ENCODE measurements around the gene BMERB1.
"Not testable (repeated sequence)": the region's sequence is repeated elsewhere in the genome, so short reads cannot be mapped to it uniquely, and the experiment has no call there.

The BMERB1 gene

DNA sequence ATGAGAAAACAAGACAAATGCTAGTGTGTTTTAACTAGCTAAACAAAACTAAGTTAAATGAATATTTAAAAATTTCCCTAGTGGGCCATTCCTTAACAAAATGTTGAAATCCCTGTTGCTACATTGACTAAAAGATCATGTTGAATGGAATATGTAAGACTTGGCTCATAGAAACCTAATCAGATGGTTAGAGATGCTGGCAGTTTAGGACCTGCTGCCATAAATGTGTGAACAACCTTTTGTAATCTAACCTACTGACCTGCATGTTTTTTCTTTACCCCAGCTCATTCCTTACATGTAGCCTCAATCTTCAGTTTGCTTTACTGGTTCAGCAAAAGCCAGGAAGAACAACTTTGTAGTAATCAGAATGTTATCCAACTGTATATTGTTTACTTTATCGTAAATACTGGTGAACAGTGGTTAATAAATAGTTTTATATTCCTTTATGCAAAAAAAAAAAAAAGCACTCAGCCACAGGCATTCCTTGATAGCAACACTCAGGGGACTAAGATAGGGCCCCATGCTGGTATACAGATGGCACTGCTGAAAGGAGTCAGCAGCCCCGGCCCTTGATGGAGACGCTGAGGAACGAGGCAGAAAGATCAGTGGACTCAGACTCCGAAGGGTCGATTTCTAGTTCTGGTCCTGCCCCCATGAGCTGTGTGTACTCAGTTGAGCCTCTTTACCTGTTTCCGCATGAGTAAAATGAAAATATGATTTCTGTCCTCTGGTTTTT, 130.4 kb downstream of the BMERB1 start:
- no peak overlapping the region for H3K4me2 ChIP-seq (ENCODE audit: low read length)
- H3K79me2 ChIP-seq (ENCODE audit: control insufficient read depth, insufficient read depth, low read length) = no peaks in the 10 kb centered on the region
- no CpG with 5 or more reads among the region's 7 CpGs for WGBS (ENCODE audit: extremely low coverage, insufficient coverage, low lambda C conversion rate)
- no peak overlapping the region for H4K5ac ChIP-seq (ENCODE audit: low read length)
- no peaks in the 10 kb centered on the region for H3K27me3 ChIP-seq (ENCODE audit: insufficient read depth, low read length, poor library complexity)
- H3K4me1 ChIP-seq (ENCODE audit: control insufficient read depth, low read depth, low read length) = no peaks in the 10 kb centered on the region
- H3K9ac ChIP-seq (ENCODE audit: low read length) = no peak overlapping the region
- no peak overlapping the region for H2AK5ac ChIP-seq (ENCODE audit: low read length)
- no peak overlapping the region for H3K56ac ChIP-seq (ENCODE audit: low read length)
- H2BK5ac ChIP-seq (ENCODE audit: low read length) = no peak overlapping the region
- H3K4me3 ChIP-seq (ENCODE audit: low read length) = no peak overlapping the region
- no peak for DNase-seq
- H4K8ac ChIP-seq (ENCODE audit: low read depth, low read length) = no peak overlapping the region
- H2BK120ac ChIP-seq (ENCODE audit: low read depth, low read length) = no peak overlapping the region
- H3K27ac ChIP-seq (ENCODE audit: low read depth, low read length) = no peak overlapping the region
- H3K23ac ChIP-seq (ENCODE audit: low read length) = no peak overlapping the region
- H3K4ac ChIP-seq (ENCODE audit: low read depth, low read length) = no peak overlapping the region
- no peak overlapping the region for H3K18ac ChIP-seq (ENCODE audit: low read length)
- no peaks in the 10 kb centered on the region for H3K79me1 ChIP-seq (ENCODE audit: low read length)
- no peak overlapping the region for H2BK15ac ChIP-seq (replicated peaks; ENCODE audit: low read depth)
- no peaks in the 10 kb centered on the region for H3K36me3 ChIP-seq (ENCODE audit: control insufficient read depth, insufficient read depth, low read length)

DNA sequence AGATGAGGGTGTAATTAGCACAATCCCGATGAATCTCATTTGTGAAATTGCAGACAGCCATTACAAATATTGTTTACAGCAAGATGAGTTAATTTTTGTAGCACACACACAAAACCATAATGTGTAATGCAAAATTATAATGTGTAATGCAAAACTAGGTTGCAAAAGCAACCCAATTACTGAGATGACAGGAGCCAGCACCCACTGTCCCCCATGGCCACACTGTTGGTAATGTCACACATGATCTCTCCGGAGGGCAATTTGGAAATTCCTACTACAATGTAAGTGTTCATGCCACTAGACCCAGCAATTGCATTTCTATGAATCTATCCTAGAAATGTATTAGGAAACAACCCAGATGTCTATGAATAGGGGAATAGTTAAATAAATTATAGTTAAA, 131.7 kb downstream of the BMERB1 start:
- H3K36me3 ChIP-seq (ENCODE audit: control insufficient read depth, insufficient read depth, low read length) = no peaks in the 10 kb centered on the region
- no peak overlapping the region for H4K8ac ChIP-seq (ENCODE audit: low read depth, low read length)
- no peak overlapping the region for H2BK5ac ChIP-seq (ENCODE audit: low read length)
- H4K5ac ChIP-seq (ENCODE audit: low read length) = no peak overlapping the region
- H2BK120ac ChIP-seq (ENCODE audit: low read depth, low read length) = no peak overlapping the region
- no peak overlapping the region for H3K4me3 ChIP-seq (ENCODE audit: low read length)
- no peaks in the 10 kb centered on the region for H3K79me2 ChIP-seq (ENCODE audit: control insufficient read depth, insufficient read depth, low read length)
- H3K79me1 ChIP-seq (ENCODE audit: low read length) = no peaks in the 10 kb centered on the region
- H3K4me1 ChIP-seq (ENCODE audit: control insufficient read depth, low read depth, low read length) = no peaks in the 10 kb centered on the region
- H3K27ac ChIP-seq (ENCODE audit: low read depth, low read length) = no peak overlapping the region
- no peak overlapping the region for H3K4ac ChIP-seq (ENCODE audit: low read depth, low read length)
- no peak for DNase-seq
- no peak overlapping the region for H3K18ac ChIP-seq (ENCODE audit: low read length)
- H3K4me2 ChIP-seq (ENCODE audit: low read length) = no peak overlapping the region
- H3K27me3 ChIP-seq (ENCODE audit: insufficient read depth, low read length, poor library complexity) = no peaks in the 10 kb centered on the region
- no peak overlapping the region for H3K56ac ChIP-seq (ENCODE audit: low read length)
- no peak overlapping the region for H2AK5ac ChIP-seq (ENCODE audit: low read length)
- WGBS (ENCODE audit: extremely low coverage, insufficient coverage, low lambda C conversion rate) = no CpG with 5 or more reads among the region's 2 CpGs
- no peak overlapping the region for H3K23ac ChIP-seq (ENCODE audit: low read length)
- no peak overlapping the region for H3K9ac ChIP-seq (ENCODE audit: low read length)
- H2BK15ac ChIP-seq (replicated peaks; ENCODE audit: low read depth) = no peak overlapping the region

DNA sequence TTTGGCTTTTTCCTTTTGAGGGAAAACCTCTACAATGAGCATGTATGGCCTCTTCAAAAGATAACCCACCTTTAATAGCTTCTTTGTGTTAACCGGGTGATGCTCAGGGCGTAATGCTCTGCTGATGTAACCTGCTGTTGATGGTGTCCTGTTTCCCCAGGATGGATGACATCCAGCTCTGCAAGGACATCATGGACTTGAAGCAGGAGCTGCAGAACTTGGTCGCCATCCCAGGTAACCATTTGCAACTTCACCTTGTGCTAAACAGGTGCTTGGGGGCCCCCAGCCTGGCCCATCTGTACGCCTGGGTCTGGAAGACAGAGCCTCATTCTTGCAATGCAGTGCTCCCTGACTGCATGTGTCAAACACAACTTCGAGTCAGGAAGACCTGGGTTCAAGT, 133.4 kb downstream of the BMERB1 start:
- no peaks in the 10 kb centered on the region for H3K79me2 ChIP-seq (ENCODE audit: control insufficient read depth, insufficient read depth, low read length)
- H3K9ac ChIP-seq (ENCODE audit: low read length) = no peak overlapping the region
- H2BK5ac ChIP-seq (ENCODE audit: low read length) = no peak overlapping the region
- H3K4me2 ChIP-seq (ENCODE audit: low read length) = no peak overlapping the region
- no peak overlapping the region for H2BK120ac ChIP-seq (ENCODE audit: low read depth, low read length)
- no peak overlapping the region for H3K4me3 ChIP-seq (ENCODE audit: low read length)
- no CpG with 5 or more reads among the region's 5 CpGs for WGBS (ENCODE audit: extremely low coverage, insufficient coverage, low lambda C conversion rate)
- H3K36me3 ChIP-seq (ENCODE audit: control insufficient read depth, insufficient read depth, low read length) = no peaks in the 10 kb centered on the region
- no peak overlapping the region for H3K18ac ChIP-seq (ENCODE audit: low read length)
- H4K8ac ChIP-seq (ENCODE audit: low read depth, low read length) = no peak overlapping the region
- H2AK5ac ChIP-seq (ENCODE audit: low read length) = no peak overlapping the region
- H3K23ac ChIP-seq (ENCODE audit: low read length) = no peak overlapping the region
- H3K27ac ChIP-seq (ENCODE audit: low read depth, low read length) = no peak overlapping the region
- no peak overlapping the region for H2BK15ac ChIP-seq (replicated peaks; ENCODE audit: low read depth)
- H3K4me1 ChIP-seq (ENCODE audit: control insufficient read depth, low read depth, low read length) = no peaks in the 10 kb centered on the region
- H3K27me3 ChIP-seq (ENCODE audit: insufficient read depth, low read length, poor library complexity) = no peaks in the 10 kb centered on the region
- no peak overlapping the region for H3K56ac ChIP-seq (ENCODE audit: low read length)
- H3K4ac ChIP-seq (ENCODE audit: low read depth, low read length) = no peak overlapping the region
- DNase-seq = no peak
- H4K5ac ChIP-seq (ENCODE audit: low read length) = no peak overlapping the region
- no peaks in the 10 kb centered on the region for H3K79me1 ChIP-seq (ENCODE audit: low read length)

DNA sequence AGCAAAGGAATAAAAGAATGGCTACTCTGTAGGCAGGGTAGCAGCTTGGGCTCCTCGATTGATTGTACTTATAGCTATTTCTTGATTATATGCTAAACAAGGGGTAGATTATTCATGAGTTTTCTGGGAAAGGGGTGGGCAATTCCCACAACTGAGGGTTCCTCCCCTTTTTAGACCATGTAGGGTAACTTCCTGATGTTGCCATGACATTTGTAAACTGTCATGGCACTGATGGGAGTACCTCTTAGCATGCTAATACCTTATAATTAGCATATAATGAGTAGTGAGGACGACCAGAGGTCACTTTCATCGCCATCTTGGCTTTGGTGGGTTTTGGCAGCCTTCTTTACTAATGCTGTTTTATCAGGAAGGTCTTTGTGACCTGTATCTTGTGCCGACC, 136.3 kb downstream of the BMERB1 start:
- not testable (repeated sequence) for H3K79me2 ChIP-seq (ENCODE audit: control insufficient read depth, insufficient read depth, low read length); H3K79me1 ChIP-seq (ENCODE audit: low read length); H2AK5ac ChIP-seq (ENCODE audit: low read length); H4K8ac ChIP-seq (ENCODE audit: low read depth, low read length); H3K36me3 ChIP-seq (ENCODE audit: control insufficient read depth, insufficient read depth, low read length); H3K27ac ChIP-seq (ENCODE audit: low read depth, low read length); H3K4ac ChIP-seq (ENCODE audit: low read depth, low read length); H2BK5ac ChIP-seq (ENCODE audit: low read length); H2BK120ac ChIP-seq (ENCODE audit: low read depth, low read length); H3K23ac ChIP-seq (ENCODE audit: low read length); H3K4me1 ChIP-seq (ENCODE audit: control insufficient read depth, low read depth, low read length); H3K4me3 ChIP-seq (ENCODE audit: low read length); H3K27me3 ChIP-seq (ENCODE audit: insufficient read depth, low read length, poor library complexity); H3K9ac ChIP-seq (ENCODE audit: low read length); H2BK15ac ChIP-seq (replicated peaks; ENCODE audit: low read depth); H3K18ac ChIP-seq (ENCODE audit: low read length); H3K56ac ChIP-seq (ENCODE audit: low read length); H4K5ac ChIP-seq (ENCODE audit: low read length); H3K4me2 ChIP-seq (ENCODE audit: low read length)
- peak; percentile 22 for DNase-seq
- WGBS (ENCODE audit: extremely low coverage, insufficient coverage, low lambda C conversion rate) = no CpG with 5 or more reads among the region's 4 CpGs

DNA sequence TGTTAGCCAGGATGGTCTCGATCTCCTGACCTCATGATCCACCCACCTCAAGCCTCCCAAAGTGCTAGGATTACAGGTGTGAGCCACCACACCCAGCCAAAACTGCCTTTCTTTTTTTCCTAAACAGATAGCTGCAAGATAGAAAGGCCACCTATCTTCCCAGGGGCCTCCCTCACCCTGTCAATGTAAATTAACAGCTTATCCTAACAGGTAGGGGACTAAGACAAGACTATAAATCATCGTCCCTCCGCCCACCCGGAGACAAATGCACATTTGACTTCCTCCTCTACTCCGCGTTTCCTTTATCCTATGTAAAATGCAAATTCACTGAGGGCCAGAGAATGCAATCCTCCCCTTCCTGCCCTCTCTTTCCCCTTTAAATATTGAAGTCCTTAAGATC, 137.2 kb downstream of the BMERB1 start:
- Histone ChIP-seq H4K8ac (ENCODE audit: low read depth, low read length) (no peak overlapping the region), H2BK120ac (ENCODE audit: low read depth, low read length) (no peak overlapping the region), H3K27ac (ENCODE audit: low read depth, low read length) (no peak overlapping the region), H3K4me2 (ENCODE audit: low read length) (no peak overlapping the region), H4K5ac (ENCODE audit: low read length) (no peak overlapping the region), H3K4ac (ENCODE audit: low read depth, low read length) (no peak overlapping the region), H2BK5ac (ENCODE audit: low read length) (no peak overlapping the region), H3K4me3 (ENCODE audit: low read length) (no peak overlapping the region), H3K36me3 (ENCODE audit: control insufficient read depth, insufficient read depth, low read length) (no peaks in the 10 kb centered on the region), H3K9ac (ENCODE audit: low read length) (no peak overlapping the region), H3K18ac (ENCODE audit: low read length) (no peak overlapping the region), H2BK15ac (replicated peaks; ENCODE audit: low read depth) (no peak overlapping the region), H3K4me1 (ENCODE audit: control insufficient read depth, low read depth, low read length) (no peaks in the 10 kb centered on the region), H3K56ac (ENCODE audit: low read length) (no peak overlapping the region), H2AK5ac (ENCODE audit: low read length) (no peak overlapping the region), H3K23ac (ENCODE audit: low read length) (no peak overlapping the region), H3K79me2 (ENCODE audit: control insufficient read depth, insufficient read depth, low read length) (no peaks in the 10 kb centered on the region), H3K79me1 (ENCODE audit: low read length) (no peaks in the 10 kb centered on the region), H3K27me3 (ENCODE audit: insufficient read depth, low read length, poor library complexity) (no peaks in the 10 kb centered on the region)
- no peak for DNase-seq
- no CpG with 5 or more reads among the region's 6 CpGs for WGBS (ENCODE audit: extremely low coverage, insufficient coverage, low lambda C conversion rate)

Measured in mesendoderm (in vitro differentiated cells).